HG02852 (cell line): ENCODE results near the gene ATP6V0E2.
"Not testable (repeated sequence)": the region's sequence is repeated elsewhere in the genome, so short reads cannot be mapped to it uniquely, and the experiment has no call there.

Experiments
- ATAC-seq: cut with Tn5 transposase; IDR thresholded peaks from one replicate; pipeline ENCODE4 v1.9.1; 2021; ENCODE audit warnings: mild to moderate bottlenecking, moderate library complexity; ENCODE audit not compliant: unreplicated experiment

The ATP6V0E2 gene

DNA sequence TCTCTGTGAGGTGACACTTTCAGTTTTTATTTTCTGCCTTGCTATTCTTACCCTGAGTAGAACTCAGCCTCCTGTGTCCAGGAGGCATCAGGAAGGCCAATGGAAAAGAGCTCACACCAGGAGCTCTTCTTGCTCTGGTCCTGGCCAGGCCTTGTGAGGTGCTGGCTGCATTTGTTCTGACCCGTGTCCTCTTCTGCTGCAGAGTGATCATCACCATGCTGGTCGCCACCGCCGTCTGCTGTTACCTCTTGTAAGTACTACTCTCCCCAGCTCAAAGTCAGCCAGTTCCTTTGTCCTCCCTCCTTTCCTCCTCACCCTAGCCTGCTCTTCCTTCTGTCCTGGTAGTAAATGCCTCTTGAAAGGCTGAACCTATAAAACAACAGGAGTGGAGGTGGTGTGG is 1.6 kb downstream of the ATP6V0E2 start:
- no peak for ATAC-seq

DNA sequence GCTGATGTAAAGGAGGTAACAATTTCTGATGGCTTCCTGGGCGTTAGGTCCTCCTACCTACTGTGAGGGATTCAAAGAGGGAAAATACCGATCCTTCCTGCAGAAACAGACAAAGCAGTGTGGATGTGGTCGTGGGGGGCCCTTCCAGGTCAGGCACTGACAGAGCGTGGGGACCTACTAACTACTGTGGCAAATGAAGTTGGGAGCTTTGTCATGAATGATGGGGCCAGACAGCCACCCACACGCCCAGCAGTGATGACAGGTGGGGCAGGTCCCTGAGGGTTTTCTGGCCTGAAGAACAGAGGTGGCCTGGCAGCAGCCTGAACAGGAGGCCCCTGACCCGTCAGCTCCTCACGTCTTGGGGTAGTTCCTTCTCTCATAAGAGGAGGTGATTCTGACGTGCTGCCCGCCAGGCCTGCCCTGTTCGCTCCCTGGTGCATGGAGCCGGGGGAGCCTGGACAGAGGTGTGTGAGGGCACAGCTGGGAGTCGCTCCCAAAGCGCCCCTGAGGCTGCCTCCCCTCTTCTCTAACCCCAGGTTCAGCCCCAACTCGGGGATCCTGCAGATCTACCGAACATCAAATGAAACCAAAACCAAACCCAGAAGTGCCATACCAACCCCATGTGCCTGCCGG is 4.2 kb downstream of the ATP6V0E2 start:
- no peak for ATAC-seq

DNA sequence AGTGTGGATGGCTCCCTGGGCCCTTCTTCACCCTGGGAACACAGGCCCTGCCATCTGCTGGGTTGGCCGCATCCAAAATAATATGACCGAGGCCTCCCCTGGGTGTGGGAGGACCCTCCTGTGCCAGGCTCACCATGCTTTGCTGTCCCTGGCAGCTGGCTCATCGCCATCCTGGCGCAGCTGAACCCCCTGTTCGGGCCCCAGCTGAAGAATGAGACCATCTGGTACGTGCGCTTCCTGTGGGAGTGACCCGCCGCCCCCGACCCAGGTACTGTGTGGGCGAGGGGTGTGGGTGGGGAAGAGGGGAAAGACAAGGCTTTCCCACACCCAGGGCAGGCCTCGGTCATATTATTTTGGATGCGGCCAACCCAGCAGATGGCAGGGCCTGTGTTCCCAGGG is 4.8 kb downstream of the ATP6V0E2 start:
- ATAC-seq, result no peak

DNA sequence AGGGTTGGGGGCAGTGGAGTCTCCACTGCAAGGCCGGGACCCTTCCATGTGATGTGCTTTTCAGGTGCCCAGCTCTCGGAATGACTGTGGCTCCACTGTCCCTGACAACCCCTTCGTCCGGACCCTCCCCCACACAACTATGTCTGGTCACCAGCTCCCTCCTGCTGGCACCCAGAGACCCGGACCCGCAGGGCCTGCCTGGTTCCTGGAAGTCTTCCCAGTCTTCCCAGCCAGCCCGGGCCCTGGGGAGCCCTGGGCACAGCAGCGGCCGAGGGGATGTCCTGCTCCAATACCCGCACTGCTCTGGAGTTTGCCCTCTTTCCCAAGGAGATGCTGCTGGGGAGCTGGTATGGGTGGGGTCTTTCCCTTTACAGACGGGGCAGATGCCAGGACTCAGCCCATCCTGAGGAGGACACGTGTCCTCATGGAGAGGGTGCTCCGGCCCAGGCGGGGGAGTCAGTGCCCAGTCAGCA is 5.5 kb downstream of the ATP6V0E2 start:
- ATAC-seq, result no peak

DNA sequence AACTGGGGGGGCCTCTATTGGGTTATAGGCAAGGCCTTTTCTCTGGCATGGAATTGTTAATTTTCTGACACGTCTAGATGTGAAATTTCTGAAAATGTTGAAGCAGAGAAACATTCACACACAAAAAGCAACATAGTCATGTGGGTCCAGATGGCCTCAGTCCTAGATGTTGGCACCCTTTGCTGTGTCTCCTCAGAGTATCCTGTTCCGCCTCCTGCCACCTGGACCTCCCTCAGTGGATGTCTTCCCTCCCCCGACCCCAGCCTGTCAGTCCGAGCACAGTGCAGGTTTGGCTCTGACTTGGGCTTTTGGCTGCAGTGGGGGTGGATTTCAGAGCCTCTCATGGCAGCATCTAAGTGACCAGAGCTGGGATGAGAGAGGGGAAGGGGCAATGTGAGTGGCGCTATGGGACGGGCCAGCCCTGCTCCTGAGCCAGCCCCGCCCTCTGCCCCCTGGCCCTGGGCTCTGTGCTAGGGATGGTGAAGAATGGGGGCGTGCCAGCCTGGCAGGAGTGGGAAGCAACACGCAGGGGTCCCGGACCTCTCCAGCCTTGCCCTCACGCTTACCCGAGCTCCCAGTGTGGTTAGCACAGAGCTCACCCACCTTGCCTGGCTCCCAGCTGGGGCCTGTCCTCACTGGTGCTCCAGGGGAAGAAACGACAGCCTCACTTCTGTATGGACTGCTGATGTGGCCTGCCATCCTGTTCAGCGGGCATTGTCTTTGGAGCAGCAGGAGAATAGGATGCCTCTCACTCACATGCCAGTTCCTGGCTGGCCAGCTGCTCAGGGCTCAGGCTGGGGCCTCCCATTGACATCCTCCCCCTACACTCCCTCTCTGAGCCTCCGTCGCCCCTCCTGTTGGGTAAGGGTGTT is 6.2 kb downstream of the ATP6V0E2 start:
- no peak for ATAC-seq

DNA sequence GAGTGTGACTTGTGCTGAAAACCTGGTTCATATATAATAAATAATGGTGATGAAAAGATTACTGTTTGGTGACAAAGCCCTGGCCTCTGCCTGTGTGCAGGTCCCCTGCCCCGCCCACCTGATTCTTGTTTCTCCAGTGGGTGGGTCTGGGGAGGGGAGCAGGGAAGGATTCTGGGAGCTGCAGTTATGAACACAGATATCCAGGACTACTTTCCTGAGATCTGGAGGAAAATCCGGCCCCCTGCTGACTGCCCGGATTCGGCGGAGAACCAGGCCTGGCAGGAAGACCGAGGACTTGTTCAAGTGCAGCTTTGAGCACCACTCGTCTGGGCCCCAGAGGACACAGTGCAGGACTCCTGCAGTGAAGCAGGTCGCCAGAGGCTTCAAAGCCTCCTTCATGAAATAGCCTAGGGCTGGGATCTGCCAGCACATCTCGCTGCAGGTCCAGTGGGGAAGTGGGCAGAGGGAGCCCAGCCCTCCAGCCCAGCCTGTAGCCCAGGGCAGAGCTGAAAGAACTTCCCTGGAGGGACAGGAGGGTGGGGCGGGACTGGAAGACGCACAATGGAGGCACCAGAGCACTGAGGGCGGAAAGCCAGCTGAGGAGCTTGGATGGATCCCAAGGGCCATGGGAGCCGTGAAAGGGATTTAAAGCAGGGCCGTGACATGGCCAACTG is 7.0 kb downstream of the ATP6V0E2 start:
- no peak for ATAC-seq

DNA sequence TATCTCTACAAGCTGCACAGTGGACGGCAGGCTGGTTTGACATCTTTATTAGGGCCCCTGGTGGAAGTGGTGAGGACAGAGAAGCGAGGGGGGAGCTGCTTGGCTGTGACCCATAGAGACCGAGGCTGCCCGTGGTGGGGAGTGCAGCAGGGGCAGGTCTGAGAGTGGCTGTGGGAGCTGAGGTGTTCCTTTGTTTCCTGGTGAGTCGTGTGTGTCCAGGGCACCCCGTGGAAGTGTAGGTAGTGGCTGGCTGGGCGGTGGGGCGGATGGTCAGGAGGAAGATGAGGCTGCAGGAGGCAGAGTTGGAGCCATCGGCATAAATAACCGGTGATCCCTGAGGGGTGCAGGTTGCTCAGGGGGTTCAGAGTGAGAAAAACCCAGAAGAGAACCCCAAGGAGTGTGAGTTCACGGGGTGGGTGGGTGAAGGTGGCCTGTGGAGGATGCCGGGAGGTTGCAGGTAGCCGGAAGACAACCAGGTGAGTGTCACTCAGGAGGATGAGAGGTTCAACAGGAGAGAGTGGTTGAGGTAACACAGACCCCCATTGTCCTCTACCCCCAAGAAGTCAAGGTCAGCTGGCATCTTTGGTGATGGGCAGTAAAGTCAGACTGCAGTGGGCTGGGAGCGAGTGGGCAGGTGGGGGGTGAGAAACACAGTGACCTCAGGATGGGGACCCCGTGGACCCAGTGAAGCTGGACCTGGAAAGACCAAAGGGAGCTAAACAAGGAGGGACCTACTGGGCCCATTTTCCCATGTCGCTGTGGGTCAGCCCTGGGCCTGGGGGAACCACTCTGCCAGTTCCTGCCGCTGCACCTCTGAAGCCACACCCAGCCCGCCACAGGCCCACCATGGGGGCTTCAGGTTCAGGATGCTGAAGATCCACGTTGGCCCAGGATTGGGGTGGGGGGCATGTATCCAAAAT is 7.8 kb downstream of the ATP6V0E2 start:
- ATAC-seq, result no peak

DNA sequence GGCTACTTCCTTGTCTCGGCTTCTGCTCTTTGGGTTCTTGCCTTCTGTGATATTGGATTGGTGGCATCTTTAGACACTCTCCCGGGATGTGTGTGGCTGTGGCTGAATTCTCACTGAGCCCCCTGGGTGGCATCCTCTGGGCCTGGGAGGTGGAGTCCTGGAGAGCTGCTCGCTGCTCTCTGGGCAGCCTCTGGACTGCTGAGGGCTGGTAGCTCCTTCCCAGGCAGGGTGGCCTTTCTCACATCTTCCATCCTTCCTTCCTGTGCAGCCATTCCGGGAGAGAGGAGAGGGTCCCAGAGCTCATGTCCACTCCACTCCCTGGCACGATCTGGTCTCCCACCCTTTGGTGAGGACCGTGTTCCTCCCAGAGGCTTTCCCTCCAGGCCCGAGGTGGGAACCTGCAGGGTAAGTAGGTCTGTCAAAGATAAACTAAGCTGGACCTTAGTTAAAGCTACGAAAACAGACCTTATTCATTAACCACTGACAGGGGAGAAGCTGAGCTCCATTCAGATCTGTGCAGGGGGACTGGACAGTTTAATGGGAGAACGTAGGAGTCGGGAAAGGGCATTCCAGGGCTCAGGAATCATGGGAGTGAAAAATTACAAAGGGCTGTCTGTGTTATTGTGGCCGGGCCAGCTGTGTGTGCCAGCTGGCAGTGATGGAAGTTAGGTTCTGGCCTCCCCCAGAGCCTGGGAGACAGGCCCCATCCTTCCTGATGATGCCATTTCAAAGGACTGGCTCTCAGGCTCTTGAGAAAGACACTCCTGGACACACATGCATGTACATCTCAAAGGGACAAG is 8.7 kb downstream of the ATP6V0E2 start:
- ATAC-seq, result no peak

DNA sequence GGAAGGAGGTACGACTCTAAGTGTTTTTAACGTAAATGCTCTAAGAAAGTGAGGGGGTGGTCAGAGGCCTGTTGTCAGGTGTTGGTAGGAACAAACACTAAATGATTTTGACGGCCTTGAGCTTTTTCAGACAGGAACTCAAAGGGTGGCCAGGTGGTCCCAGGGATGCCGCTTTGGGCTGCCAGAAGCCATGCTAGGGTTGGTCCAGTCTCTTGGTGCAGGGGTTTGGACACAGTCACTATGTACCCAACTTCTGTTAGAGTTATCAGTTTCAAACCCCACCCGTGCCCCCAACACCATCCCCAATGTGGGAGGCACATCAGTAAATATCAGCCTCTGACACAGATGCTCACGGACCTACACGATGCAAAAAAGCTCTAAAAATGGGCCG is 9.3 kb downstream of the ATP6V0E2 start:
- no peak for ATAC-seq

DNA sequence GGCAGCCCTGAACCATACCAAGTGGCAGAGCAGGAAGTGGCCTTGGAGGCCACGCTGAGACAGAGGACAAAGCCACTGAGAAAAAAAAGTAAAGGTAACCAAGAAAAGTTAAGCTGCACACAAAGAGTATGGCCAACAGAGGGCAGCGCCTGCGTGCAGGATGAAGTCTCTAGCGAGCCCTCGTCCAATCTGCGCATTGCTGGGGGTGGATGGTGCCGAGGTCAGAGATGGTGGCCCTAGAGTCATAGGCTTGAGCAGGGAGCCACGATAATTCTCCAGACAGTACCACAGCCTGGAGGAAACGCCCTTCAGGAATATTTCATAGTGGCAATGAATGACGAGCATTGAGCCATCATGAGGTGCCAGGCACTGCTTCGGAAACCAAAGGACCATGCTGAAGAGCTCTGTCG is 9.7 kb downstream of the ATP6V0E2 start:
- ATAC-seq, result no peak

DNA sequence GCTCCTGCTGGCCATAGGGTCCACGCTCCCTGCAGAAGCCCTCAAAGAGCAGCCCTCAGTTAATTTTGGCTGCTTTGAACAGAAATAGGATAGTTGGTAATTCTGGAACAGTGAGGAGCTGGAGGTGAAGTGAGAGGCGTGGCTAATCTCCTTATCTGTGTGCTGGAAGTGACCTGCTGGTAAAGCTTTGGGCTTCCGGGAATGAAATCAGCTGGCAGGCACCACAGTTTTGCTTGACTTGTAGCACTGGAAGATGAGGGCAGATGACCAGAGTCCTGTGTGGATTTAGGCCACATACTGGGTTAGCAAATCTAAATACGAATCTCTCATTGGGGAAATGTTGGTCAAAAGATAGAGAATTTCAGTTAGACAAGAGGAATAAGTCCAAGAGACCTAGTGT is 10.2 kb downstream of the ATP6V0E2 start:
- no peak for ATAC-seq

DNA sequence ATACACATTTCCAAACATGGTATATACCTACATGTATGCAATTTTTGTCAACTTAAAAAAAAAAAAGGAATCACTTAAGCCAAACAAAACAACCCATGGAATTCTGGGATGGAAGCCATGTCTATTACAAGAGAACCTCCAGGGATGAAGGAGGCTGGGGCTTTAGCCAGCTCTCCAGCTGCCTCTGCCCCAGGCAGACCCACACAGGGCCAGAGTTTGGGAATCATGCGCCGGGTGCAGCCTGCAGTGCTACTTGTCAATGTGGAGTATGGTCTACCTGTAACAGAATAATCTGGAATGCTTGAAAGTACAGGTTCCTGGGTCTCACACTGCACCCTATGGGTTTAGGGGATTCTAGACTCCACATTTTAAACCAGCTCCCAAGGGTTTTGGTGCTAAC is 10.8 kb downstream of the ATP6V0E2 start:
- no peak for ATAC-seq

DNA sequence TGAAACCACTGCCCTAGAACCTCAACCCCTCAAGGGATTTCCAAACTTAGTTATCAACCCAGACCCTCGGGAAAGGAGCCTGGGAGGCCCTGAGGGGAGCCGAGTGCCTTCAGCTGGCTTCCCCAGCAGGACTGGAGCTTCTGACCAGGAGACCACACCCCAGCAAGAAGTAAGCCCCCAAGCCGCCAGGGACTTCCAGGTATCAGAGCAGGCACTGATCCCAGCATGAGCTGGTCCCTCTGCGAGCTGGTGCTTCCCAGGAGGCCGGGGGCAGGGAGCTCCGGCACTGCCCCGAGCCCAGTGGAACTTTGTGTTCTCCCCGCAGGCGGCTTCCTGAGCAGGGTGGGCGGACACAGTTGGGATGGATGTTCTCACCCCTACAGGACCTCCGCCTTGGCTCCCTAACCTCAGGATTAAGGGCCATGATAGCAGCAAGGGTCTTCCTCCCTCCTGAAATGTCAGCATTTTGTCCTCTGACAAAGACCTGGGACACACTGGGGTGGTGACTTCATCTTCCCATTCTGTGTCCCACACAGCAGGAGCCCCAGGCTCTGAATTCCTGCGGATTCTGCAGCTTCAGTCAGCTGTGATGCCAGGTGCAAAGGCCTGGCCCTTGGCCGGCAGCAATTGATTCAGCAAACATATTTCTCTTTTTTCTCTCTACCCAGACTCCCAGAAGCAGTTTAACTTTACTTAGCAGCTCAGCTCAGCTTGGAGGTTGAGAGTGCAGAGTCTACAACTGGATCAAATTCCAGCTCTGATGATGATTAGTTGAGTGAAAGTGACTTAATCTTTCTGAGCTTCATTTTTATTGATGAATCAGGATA is 11.6 kb downstream of the ATP6V0E2 start:
- ATAC-seq, result no peak

DNA sequence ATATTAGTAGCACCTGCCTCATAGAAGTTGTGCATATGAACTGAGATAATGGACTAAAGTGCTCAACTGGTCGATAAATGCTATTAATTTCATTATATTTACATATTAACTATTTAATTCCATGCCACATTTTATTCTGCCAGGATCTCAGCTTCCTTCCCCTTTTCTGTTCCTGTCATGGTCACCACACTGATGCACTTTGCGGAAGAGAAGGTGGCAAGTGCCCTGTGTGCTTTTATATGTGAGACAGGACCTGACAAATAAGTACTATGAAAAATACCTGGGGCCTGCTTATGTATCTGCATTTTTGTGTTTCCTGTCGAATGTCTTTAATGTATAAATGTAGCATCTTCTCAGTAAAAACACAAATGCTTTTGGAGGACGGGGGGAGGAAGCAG is 12.2 kb downstream of the ATP6V0E2 start:
- ATAC-seq, result no peak

DNA sequence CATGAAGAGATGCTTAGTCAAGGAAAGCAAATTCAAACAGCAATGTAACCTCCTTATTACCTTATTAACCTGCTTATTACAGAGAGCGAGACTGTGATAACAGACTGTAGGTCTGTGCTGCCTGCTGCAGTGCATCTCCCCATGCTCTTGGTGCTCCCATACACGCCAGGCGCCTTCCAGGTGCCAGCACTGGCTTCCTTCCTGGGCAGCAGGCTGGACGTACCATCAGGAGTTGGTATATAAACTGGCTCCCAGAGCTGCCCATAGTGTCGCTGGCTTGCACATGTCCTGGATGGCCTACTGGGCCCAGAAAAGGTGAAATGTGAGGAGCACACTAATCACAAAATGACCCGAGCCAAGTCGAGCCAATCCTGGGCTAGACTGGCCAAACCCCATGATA is 13.5 kb downstream of the ATP6V0E2 start:
- no peak for ATAC-seq

DNA sequence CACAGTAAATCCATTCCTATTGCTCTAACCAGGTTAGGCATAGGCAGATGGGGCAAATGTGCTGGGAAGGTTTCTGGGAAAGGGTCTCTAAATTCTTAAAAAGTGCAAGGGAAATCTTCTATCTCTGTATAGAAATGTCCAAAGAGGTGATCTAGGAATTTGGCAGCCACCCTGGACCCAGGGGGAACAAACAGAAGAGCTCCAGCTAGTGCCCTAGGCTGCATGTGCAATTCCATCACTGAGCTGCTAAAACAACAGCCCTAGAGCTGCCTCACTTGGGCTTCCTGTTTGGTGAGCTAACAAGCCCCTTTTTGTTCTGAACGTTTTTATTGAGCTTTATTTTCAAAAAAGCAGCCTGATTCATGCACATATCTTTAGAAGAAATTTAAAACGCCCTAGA is 16.9 kb downstream of the ATP6V0E2 start:
- not testable (repeated sequence) for ATAC-seq

DNA sequence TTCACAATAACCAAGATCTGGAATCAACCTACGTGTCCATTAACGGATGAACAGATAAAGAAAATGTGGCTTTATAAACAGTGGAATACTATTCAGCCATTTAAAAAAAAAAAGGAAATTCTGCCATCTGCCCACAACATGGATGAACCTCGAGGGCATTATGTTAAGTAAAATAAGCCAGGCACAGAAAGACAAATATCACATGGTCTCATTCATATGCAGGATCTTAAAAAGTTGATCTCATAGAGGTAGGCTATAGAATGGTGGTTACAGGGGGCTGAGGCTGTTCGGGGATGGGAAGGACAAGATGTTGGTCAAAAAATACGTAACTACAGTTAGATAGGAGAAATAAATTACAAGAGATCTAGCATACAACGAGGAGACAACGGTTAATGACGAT is 21.2 kb downstream of the ATP6V0E2 start:
- ATAC-seq, result not testable (repeated sequence)

DNA sequence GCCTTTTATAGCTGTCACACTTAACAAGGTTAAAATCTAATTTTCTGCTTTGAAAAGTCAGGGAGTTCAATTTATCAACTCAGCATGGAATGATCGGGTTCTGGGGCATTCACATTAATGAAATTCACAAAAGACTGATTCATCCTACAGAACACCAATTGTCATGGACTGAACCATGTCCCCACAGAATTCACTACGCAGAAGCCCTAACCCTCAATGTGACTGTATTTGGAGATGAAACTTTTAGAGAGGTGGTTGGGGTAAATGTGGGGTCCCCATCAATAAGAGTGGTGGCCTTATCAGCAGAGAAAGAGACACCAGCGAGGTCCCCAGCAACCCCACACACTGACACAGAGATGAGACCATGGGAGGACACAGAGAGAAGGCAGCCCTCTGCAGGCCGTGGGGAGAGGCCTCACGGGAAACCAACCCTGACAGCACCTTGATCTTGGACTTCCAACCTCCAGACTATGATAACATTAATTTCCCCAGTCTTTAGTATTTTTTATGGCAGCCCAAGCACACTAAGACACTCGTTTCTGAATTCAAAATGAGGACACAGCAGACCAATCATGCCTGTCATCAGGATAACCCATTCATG is 34.1 kb downstream of the ATP6V0E2 start:
- not testable (repeated sequence) for ATAC-seq

DNA sequence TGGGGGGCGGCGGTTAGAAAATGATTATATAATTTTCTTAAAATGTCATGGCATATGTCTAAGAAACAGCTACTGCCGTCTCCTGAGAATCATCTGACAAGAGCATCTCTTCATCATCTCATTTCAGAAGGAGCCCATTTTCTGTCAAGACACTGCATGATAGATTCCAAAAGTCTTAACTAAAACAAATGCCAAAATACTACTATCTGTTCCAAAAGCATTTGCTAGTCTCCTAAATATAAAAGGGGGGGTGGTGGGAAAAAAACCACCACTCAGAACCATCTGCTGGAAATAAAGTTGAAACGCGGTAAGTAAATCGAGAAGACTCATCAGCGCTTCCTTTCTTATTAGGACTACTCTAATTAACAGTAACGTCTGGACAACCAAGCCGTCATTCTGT is 36.5 kb downstream of the ATP6V0E2 start:
- ATAC-seq, result not testable (repeated sequence)
